ENCODE results near the gene TMEM37. TPM values are rescaled to one million over a fixed set of nuclear protein-coding genes. Genes with fewer than 3 reads are reported as not detected.

The TMEM37 gene
- total RNA-seq, 1 donor from 2014 or later = not detected

Other genes with a start within 250 kb of the TMEM37 start
- gene STEAP3, start 208.0 kb upstream of the TMEM37 start, total RNA-seq = 0.09 and 0.27 TPM in 2 replicates
- 7.5 and 8.6 TPM in 2 replicates for gene C2orf76, start 65.0 kb upstream of the TMEM37 start, total RNA-seq
- 115 and 118 TPM in 2 replicates for gene DBI, start 64.9 kb upstream of the TMEM37 start, total RNA-seq
- gene SCTR, start 92.6 kb downstream of the TMEM37 start, total RNA-seq = not detected in 2 replicates
- gene CFAP221, start 112.6 kb downstream of the TMEM37 start, total RNA-seq = not detected in 2 replicates
- 10.6 and 12.4 TPM in 2 replicates for gene TMEM177, start 247.3 kb downstream of the TMEM37 start, total RNA-seq

All from T-helper 2 cell treated with Interferon-gamma antibody and Interleukin-4, amounts not matched to agents 100 ng/mL and 5 ng/mL, for 36 hours (primary cell).